H1 (cell line): Measurements from ENCODE around the gene MIEN1.
"Not testable (repeated sequence)": the region's sequence is repeated elsewhere in the genome, so short reads cannot be mapped to it uniquely, and the experiment has no call there.

ENCODE experiments used
- CREB1 ChIP-seq: IDR thresholded peaks from 2 replicates; pipeline ENCODE4 v1.6.1; 2012; ENCODE audit warnings: inconsistent platforms
- EP300 ChIP-seq, 2 experiments: IDR thresholded peaks; 1 replicate in 1 of 2; 2 replicates in 1 of 2; pipeline ENCODE4 v1.6.1; 2011 to 2012; ENCODE audit warnings: low read depth in 2 of 2, low read length in 2 of 2, mild to moderate bottlenecking in 2 of 2, borderline replicate concordance in 1 of 2, inconsistent platforms in 1 of 2, moderate library complexity in 1 of 2
- FOSL1 ChIP-seq: IDR thresholded peaks from 2 replicates; pipeline ENCODE4 v1.6.1; 2011; ENCODE audit warnings: mild to moderate bottlenecking, low read depth, low read length, moderate library complexity; ENCODE audit not compliant: insufficient read depth
- JUND ChIP-seq: IDR thresholded peaks from 2 replicates; pipeline ENCODE4 v1.6.1; 2011; ENCODE audit warnings: mild to moderate bottlenecking, improper control_type of control experiment, low read length
- KDM1A ChIP-seq: fragments of 200-600, 300-600 bp; sonication (generic); IDR thresholded peaks from 2 replicates; pipeline ENCODE4 v1.7.1; 2016; ENCODE audit warnings: mild to moderate bottlenecking, low read length, borderline replicate concordance
- KDM5A ChIP-seq: fragments of 200-600 bp; IDR thresholded peaks from 2 replicates; pipeline ENCODE4 v1.7.1; 2012; ENCODE audit warnings: mild to moderate bottlenecking, low read length, inconsistent platforms, mixed read lengths
- POLR2AphosphoS5 ChIP-seq: IDR thresholded peaks from 2 replicates; pipeline ENCODE4 v1.6.1; 2011; ENCODE audit warnings: low read depth, low read length
- SAP30 ChIP-seq: fragments of 300-600 bp; sonication (generic); IDR thresholded peaks from 2 replicates; pipeline ENCODE4 v1.7.1; 2012; ENCODE audit warnings: low read length, moderate library complexity, mild to moderate bottlenecking, inconsistent platforms; ENCODE audit not compliant: insufficient read depth, insufficient replicate concordance
- SP1 ChIP-seq: IDR thresholded peaks from 2 replicates; pipeline ENCODE4 v1.6.1; 2011; ENCODE audit warnings: low read depth, low read length
- SP2 ChIP-seq: IDR thresholded peaks from 2 replicates; pipeline ENCODE4 v1.6.1; 2012; ENCODE audit warnings: mild to moderate bottlenecking, low read length, inconsistent platforms
- TF ChIP-seq, protein P1 (sequence below), 3 experiments: IDR thresholded peaks; 1 replicate in 2 of 3; 2 replicates in 1 of 3; pipeline versions ENCODE4 v1.5.1 to v1.6.1; 2011; ENCODE audit warnings: low read length in 3 of 3, mild to moderate bottlenecking in 3 of 3, inconsistent platforms in 2 of 3, low read depth in 1 of 3, moderate library complexity in 1 of 3; ENCODE audit not compliant: insufficient read depth in 1 of 3; ENCODE audit errors: control extremely low read depth in 1 of 3

DNA sequence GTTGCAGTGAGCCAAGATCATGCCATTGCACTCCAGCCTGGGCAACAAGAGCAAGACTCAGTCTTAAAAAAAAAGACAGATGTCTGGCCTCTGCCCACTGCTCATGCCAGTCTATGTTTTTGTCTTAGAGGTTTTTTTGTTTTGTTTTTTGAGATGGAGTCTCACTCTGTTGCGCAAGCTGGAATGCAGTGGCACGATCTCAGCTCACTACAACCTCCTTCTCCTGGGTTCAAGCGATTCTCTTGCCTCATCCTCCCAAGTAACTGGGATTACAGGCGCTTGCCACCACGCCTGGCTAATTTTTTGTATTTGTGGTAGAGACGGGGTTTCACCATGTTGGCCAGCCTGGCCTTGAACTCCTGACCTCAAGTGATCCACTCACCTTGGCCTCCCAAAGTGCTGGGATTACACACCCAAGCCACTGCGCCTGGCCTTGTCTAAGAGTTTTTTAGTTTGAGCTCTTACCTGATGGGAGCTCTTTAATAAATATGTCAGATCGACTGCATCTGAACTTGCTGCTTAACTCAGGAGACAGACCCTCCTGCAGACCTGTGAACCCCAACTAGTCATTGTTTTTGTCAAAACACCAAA, 18.2 kb upstream of the MIEN1 start:
- TF ChIP-seq, protein P1, sequence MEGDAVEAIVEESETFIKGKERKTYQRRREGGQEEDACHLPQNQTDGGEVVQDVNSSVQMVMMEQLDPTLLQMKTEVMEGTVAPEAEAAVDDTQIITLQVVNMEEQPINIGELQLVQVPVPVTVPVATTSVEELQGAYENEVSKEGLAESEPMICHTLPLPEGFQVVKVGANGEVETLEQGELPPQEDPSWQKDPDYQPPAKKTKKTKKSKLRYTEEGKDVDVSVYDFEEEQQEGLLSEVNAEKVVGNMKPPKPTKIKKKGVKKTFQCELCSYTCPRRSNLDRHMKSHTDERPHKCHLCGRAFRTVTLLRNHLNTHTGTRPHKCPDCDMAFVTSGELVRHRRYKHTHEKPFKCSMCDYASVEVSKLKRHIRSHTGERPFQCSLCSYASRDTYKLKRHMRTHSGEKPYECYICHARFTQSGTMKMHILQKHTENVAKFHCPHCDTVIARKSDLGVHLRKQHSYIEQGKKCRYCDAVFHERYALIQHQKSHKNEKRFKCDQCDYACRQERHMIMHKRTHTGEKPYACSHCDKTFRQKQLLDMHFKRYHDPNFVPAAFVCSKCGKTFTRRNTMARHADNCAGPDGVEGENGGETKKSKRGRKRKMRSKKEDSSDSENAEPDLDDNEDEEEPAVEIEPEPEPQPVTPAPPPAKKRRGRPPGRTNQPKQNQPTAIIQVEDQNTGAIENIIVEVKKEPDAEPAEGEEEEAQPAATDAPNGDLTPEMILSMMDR (IDR thresholded peaks at IDR 0.05; ENCODE audit: control extremely low read depth in 1 of 3, insufficient read depth in 1 of 3, low read depth in 1 of 3, low read length in 3 of 3): not testable (repeated sequence)
- not testable (repeated sequence) for TF ChIP-seq KDM1A; FOSL1; SP2; EP300 (IDR thresholded peaks at IDR 0.05; ENCODE audit: borderline replicate concordance in 1 of 2, low read depth in 2 of 2, low read length in 2 of 2); KDM5A; SP1; POLR2AphosphoS5; JUND; SAP30; CREB1
